Right lung (tissue), 5 donors: Measurements from ENCODE around the gene SERTAD2. TPM values are rescaled to one million over a fixed set of nuclear protein-coding genes. Genes with fewer than 3 reads are reported as not detected.

ENCODE experiments used
- DNase-seq, 2 donors: peaks; one replicate each; pipeline ENCODE4 v3.0.0-alpha.2; 2013
- polyA plus RNA-seq, 5 donors: library from polyadenylated mRNA; unstranded; fragments of 120-200 nt; gene quantifications; one replicate each; pipeline versions ENCODE4 v1.2.1 to v1.2.3, GENCODE V29; 2013; ENCODE audit warnings: inconsistent platforms in 1 of 5, low replicate concordance in 1 of 5; ENCODE audit not compliant: insufficient read length in 5 of 5, insufficient read depth in 1 of 5

The SERTAD2 gene
- polyA plus RNA-seq, 5 donors, result 22.3 to 27.9 (median 24.7) TPM

- no peak for DNase-seq
These were observed 2.9 kb downstream of the SERTAD2 start for GRCh38 chr2:64650722-64651338.

- no peak for DNase-seq
These were observed 3.4 kb downstream of the SERTAD2 start for GRCh38 chr2:64650296-64650695.

DNA sequence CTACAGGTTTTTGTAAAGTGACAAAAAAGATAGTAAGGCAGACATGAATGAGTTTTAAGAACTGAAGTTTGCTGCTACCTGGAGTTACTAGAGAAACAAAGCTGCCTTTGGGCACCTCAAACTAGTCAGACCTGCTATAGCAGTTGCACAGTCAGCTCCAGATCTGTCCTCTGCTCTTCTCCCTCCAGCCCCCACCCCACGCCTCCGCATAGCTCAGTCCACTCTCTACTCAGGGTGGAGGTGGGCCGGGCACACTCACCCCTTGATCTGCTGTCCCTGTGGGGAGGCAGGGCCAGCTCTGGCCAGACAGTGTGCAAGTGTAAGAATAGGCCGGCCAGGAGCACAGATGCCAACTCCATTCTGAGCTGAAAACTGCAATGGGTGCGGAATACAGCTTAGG is 4.1 kb downstream of the SERTAD2 start:
- no peak for DNase-seq

DNA sequence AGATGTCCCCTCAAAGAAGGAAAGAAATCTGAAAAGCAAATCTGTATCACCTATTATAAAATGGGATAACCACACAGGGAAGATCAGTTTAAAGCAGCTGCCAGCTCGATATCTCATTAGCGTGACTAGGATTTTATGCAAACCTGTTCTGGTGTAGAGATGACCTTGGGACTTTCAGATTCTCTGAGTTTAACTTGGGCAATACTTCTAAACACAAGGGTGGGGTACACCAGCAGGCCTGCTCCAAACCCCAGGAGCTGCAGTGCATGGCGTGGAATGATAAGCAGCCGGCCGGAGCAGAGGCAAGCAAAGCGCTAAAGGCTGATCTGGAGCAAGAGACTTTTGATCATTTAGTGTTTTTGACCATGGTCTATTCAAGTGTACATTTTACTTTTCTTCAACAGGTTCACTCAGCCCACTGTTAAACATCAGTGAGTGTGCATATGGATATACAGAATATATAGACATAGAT is 4.7 kb downstream of the SERTAD2 start:
- DNase-seq, result no peak

DNA sequence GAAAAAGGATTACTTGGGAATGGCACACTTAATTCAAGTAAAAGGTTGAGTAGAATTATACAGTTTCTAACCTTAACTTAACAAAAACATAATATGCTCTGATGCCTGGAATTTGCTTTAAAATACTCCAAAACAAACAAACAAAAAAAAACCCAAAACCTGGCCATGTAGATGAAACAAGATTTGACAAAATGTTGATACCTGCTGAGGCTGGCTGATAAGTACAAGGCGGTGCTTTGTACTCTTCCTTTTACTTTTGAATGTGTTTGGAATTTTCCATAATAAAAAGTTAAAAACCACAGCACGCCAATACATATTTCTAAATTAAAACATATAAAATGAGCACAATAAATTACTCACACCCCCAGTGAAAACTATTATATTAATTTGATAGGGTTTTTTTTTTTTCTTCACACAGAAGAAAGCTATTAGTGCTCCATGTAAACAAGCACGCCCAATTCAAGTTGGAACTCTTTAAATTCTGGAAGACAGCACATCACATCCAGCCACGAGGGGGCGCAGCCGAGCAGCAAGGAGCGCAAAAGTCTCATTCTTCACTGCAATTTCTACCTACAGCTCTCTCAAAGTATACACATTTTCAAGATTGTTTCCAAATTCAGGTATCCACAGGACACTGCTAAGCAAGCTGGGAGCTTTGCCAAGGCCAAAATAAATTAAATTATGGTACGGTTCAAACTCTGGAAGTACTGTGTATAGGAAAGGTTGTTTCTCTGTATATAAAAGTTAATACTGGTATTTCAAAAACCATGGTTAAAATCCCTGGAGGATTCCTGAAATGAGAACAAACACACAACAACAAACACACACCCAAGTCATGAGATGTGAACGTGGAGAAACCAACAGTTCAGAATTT is 7.5 kb downstream of the SERTAD2 start:
- peak; percentile 63 to 78 for DNase-seq

GRCh38 chr2:64644458-64645382 is 9.0 kb downstream of the SERTAD2 start:
- peak; percentile 82 to 86 for DNase-seq

- DNase-seq, result no peak
These were observed 9.8 kb downstream of the SERTAD2 start for GRCh38 chr2:64643838-64644457.

DNA sequence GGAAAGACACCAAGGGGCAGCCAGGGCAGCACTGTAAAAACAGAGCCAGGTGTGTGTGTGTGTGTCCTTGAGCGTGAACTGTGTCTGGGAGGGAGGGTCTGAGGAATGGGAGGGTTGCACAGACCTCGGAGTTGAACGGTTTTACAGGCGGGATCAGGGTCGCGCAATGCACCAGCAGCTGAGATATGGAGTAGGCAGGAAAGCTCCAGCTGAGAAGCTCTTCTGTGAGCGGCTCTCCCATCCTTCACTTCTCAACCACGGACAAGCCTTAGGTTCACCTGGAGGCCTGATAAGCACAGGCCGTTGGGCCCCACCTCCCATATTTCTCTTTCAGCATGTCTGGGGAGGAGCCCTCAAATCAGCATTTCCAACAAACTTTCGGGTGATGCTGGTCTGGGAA is 12.1 kb downstream of the SERTAD2 start:
- no peak for DNase-seq

- DNase-seq, result no peak
These were observed 13.3 kb downstream of the SERTAD2 start for GRCh38 chr2:64640153-64641044.

DNA sequence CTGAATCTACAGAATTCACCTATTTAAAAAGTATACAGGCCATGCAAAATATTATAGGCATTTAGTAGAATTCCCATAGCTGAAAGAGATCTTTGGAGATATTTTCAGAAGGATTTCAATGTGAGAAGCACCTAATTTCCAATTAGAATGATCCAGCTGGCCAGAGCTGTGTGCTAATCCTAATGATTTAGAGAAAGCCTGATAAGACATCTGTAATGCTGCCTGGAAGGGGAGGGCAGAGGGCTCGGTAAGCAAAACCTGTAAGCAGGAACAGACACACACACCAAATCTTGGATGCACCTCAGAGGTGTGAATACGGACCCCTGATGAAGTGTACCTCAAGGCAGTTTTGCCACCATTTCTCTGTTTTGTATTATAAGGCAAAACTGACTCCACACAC is 14.0 kb downstream of the SERTAD2 start:
- DNase-seq, result no peak

DNA sequence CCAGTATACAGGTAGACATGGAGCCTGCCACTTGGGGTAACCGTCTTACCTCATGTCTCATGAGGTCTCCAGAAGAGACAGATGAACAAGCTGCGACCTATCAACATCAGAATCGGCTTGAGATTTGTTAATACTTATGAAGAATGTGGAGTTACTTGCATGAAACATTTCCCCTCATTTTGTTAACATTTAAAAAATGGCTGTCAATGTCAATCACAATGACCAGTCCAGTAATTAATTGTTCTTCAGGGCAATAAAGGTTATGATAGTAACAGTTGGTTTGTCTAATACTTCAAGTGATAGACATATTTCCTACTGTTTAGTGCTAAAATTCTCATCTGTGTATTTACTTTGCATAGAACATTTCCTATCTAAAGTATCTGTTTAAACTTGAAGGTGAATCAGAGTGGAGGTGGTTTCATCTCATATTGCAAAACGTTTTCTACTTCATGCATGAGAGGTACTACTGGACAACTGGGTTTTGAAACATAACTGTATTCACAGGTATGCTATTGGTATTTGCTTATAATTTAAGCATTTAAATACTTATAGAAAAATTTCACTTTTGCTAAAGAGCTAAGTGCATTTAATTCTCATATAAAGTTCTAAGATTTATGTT is 15.1 kb downstream of the SERTAD2 start:
- no peak for DNase-seq

DNA sequence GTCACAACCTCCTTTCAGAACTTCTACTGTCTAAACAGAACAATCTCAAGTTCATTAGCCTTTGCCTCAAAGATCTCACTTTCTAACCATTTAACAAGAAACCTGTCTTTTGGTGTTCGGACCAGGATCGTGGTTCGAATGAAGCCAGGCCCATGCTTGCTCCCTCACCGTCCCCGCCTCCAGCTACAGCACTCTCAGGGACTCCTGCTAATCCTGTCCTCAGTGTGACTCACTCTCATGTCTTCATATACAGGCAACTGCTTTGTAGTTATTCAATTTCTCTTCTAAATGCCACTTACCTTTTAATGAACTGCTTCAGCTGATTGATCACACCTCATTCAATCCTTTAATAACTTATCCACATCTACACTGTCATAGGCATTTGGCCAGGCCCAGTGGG is 15.8 kb downstream of the SERTAD2 start:
- no peak for DNase-seq

GRCh38 chr2:64637000-64637635 is 16.6 kb downstream of the SERTAD2 start:
- no peak for DNase-seq

DNA sequence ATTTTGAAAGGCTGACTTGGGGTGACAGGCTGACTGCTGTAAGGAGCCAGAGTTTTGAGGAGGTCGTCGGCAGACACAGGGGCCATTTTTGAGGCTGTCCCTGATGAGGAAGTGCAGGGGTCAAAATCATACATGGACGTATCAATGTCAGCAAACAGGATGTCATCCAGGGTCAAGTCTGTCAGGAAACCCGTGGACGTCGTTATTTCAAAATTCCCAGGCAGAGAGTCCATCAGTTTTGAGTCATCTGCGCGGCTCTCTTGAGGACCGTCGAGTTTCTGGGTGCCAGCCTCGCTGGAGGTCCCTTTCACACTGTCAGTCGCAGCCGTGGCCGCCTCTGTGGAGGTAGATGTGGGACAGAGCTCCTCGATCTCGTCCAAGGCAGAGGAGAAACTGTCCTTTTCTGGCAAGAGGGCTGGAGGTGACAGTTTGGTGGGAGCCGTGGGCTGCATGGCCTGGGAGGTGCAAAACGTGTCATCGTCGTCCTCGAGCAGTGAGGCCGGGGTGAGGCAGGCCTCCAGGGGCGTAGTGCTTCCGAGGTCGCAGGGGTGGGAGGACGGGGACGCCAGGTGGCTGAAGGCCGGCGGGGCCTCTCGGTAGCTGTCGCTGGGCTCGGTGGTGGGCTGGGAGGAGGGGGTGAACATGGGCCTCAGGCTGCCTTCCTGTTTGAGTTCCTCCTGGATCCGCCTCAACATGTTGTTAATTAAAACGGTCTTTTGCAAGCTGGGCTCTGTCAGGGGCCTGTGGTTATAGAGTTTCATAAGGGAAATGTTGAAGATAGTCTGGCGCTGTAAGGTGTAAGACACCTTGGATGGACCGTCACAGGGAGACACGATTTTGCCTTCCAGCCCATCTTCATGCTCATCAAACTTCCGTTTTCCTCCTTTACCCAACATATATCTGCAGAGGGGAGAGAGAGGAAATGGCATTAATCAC is 17.5 kb downstream of the SERTAD2 start:
- no peak for DNase-seq

DNA sequence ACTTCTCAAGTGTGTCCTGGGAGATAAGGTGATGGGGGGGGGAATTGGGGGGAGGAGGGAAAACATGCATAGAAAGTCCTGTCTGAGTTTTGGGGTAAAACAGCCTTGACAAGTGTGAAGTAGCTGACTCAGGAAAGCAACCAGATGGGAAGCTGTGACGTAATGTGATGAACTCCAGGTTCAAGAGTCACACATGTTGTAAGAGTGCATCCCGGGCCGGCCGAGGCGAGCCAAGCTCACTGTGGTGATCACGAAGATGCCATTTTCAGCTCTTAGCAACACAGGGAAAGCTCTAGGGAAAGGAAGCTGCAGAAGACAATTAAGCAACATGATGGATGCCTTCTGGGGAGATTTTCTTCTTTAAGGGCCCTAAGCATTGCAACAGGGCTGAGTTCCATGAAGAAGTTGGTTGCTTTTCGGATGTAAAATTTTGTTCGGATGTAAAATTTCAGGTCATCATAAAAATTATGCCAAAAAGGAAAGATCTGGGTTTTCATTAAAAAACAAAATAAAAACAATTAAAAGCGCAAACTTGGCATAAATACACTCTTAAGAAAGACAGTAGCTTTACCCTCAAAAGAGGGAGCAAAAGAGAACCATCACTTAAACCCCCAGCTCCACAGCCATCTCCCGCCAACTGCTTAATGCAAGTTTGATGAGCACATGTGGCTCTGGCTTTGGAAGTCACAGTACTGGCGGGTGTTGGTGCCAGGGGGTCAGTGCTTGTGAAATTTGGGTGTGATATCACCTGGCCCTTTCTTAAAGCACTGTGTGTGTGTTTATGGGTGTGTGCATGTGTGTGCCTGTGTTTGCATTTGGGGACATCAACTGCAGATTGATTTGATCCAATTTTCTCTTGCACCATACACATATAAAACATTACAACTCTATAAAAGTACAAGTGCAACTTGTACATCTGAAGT is 19.1 kb downstream of the SERTAD2 start:
- DNase-seq, result peak; percentile 79 to 81

- DNase-seq, result peak; percentile 79 to 83
These were observed 20.6 kb downstream of the SERTAD2 start for GRCh38 chr2:64632835-64633819.
